Transverse colon (tissue), 4 donors: ENCODE data around the gene CCNI2. TPM values are rescaled to one million over a fixed set of nuclear protein-coding genes. Genes with fewer than 3 reads are reported as not detected.

Experiments
- DNase-seq: peaks from one replicate; pipeline ENCODE4 v3.0.0-alpha.2; 2019
- H3K27ac ChIP-seq, 4 donors: fragments of 200-600 bp; sonication (generic); 2 replicates each; pipeline ENCODE4 v1.5.1; 2016 to 2018; ENCODE audit warnings: inconsistent platforms in 4 of 4
- H3K27me3 ChIP-seq: fragments of 200-600 bp; sonication (generic); 2 replicates; pipeline ENCODE4 v1.5.1; 2017; ENCODE audit warnings: inconsistent platforms
- H3K36me3 ChIP-seq, 4 donors: fragments of 200-600 bp; sonication (generic); 2 replicates each; pipeline ENCODE4 v1.5.1; 2017 to 2019; ENCODE audit warnings: inconsistent platforms in 4 of 4
- H3K4me1 ChIP-seq, 4 donors: fragments of 200-600 bp; sonication (generic); 2 replicates each; pipeline ENCODE4 v1.5.1; 2017 to 2020; ENCODE audit warnings: inconsistent platforms in 4 of 4
- H3K4me3 ChIP-seq, 4 donors: fragments of 200-600 bp; sonication (generic); 1 replicate in 1 of 4; 2 replicates in 3 of 4; pipeline versions ENCODE4 v1.5.1 to v1.6.1; 2017 to 2019; ENCODE audit warnings: inconsistent platforms in 4 of 4
- H3K9me3 ChIP-seq, 2 donors: fragments of 200-600 bp; sonication (generic); 2 replicates each; pipeline ENCODE4 v1.5.1; 2017 to 2019; ENCODE audit warnings: inconsistent platforms in 2 of 2
- CTCF ChIP-seq, 5 experiments: fragments of 200-600 bp in 3 of 5; fragments of 450-650 bp in 2 of 5; sonication (generic) in 3 of 5; IDR thresholded peaks; 1 replicate in 2 of 5; 2 replicates in 3 of 5; pipeline ENCODE4 v1.5.1; 2016 to 2017; ENCODE audit warnings: antibody characterized with exemption in 5 of 5, inconsistent platforms in 3 of 5, mild to moderate bottlenecking in 2 of 5, moderate library complexity in 1 of 5
- EP300 ChIP-seq: sonication (generic); formaldehyde crosslinking; IDR thresholded peaks from one replicate; pipeline ENCODE4 v1.6.1; 2017; ENCODE audit warnings: antibody characterized with exemption, low read depth
- POLR2A ChIP-seq: fragments of 450-650 bp; IDR thresholded peaks from one replicate; pipeline ENCODE4 v1.6.1; 2016; ENCODE audit warnings: antibody characterized with exemption, mild to moderate bottlenecking, moderate library complexity
- POLR2AphosphoS5 ChIP-seq, 3 donors: sonication (generic); formaldehyde crosslinking; IDR thresholded peaks; one replicate each; pipeline ENCODE4 v1.6.1; 2016; ENCODE audit warnings: antibody characterized with exemption in 3 of 3
- WGBS, 2 donors: methylation state at CpG; one replicate each; pipeline ENCODE4 v1.1.5; 2018; ENCODE audit warnings: low coverage in 1 of 2; 5-methylcytosine and 5-hydroxymethylcytosine counted together
- in situ Hi-C, 4 donors: fragments of 200-750 bp; cut with MboI; loops; one replicate each; pipeline versions ENCODE4 v1.15.0 to v1.15.1; 2017; ENCODE audit warnings: low sequenced_read_pairs in 3 of 4, low pct_ligation_motif_present in 1 of 4, low pct_unique_long_range_greater_than_20kb in 1 of 4
- intact Hi-C: fragments of 100-400 bp; cut with DNase I; formaldehyde crosslinking; loops from one replicate; pipeline ENCODE4 v1.15.1; 2023; ENCODE audit warnings: low total_unique reads
- total RNA-seq, 4 donors: library from RNA; depleted of rRNA; stranded (reverse); fragments of >200 nt; gene quantifications; one replicate each; pipeline ENCODE4 v1.1.0, GENCODE V29; 2016

CCNI2 gene
- total RNA-seq, 4 donors from 2014 or later, result 3.0 to 13.0 (median 7.1) TPM

GRCh38 chr5:132780577-132780976, 33.4 kb downstream of the CCNI2 start:
- Histone ChIP-seq H3K9me3 (no peaks in the 10 kb centered on the region), H3K4me1 (peaks cover 0 to 17% (median 12%) of the 10 kb centered on the region in 4 donors), H3K27me3 (no peaks in the 10 kb centered on the region), H3K36me3 (no peaks in the 10 kb centered on the region), H3K27ac (no peak overlapping the region), H3K4me3 (no peak overlapping the region)
- no peak for TF ChIP-seq POLR2A
- no peak for TF ChIP-seq CTCF (IDR thresholded peaks at IDR 0.05)
- TF ChIP-seq POLR2AphosphoS5 (IDR thresholded peaks at IDR 0.05), result no peak
- no peak for TF ChIP-seq EP300
- no peak for DNase-seq
- intact Hi-C loops, result loop anchor here (10.0 kb wide), 1 partner anchor 1334 kb away; the partner anchor contains the start of gene TCF7
- WGBS, 2 donors, result 84 to 86% methylated on average over 1 of the region's 1 CpG
- in situ Hi-C loops, result loop anchor here in 1 of 4 donors (25.0 kb wide), 1 partner anchor 393 kb away; no protein-coding TSS in a partner anchor

GRCh38 chr5:132781029-132781428, 33.8 kb downstream of the CCNI2 start:
- no peaks in the 10 kb centered on the region for H3K27me3 ChIP-seq
- intact Hi-C loops (loop anchor here (10.0 kb wide), 1 partner anchor 1334 kb away; the partner anchor contains the start of gene TCF7), in situ Hi-C loops (loop anchor here in 1 of 4 donors (25.0 kb wide), 1 partner anchor 394 kb away; no protein-coding TSS in a partner anchor)
- WGBS, 2 donors, result 88 to 90% methylated on average over 2 to 4 of the region's 4 CpGs
- H3K36me3 ChIP-seq, result no peaks in the 10 kb centered on the region
- no peak for DNase-seq
- no peak overlapping the region for H3K27ac ChIP-seq
- peaks cover 0 to 12% (median 7%) of the 10 kb centered on the region in 4 donors for H3K4me1 ChIP-seq
- TF ChIP-seq POLR2AphosphoS5 (IDR thresholded peaks at IDR 0.05), result no peak
- H3K4me3 ChIP-seq, result no peak overlapping the region
- no peaks in the 10 kb centered on the region for H3K9me3 ChIP-seq

DNA sequence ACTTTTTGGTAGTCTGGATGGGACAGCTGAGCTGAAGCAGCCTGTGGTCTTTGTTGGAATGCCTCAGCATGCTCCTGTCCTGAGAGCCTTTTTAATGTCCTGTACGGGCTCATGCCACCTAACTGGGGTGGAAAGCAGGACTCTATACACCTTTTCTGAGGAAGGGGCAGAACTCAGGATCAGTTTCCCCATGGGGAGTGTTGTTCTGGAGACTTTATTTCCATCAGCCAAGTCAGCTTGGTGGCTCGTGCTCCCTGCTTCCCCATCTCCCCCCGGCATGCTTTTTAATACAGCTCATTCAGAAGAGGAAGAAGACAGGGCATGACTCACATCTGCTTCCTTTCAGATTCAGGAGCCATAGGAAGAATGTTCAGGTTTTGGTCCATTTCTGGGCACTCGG, 34.9 kb downstream of the CCNI2 start:
- Histone ChIP-seq H3K36me3 (no peaks in the 10 kb centered on the region), H3K9me3 (no peaks in the 10 kb centered on the region), H3K27me3 (no peaks in the 10 kb centered on the region), H3K27ac (no peak overlapping the region), H3K4me1 (peaks cover 0 to 7% (median 2%) of the 10 kb centered on the region in 4 donors), H3K4me3 (no peak overlapping the region)
- TF ChIP-seq EP300, result no peak
- TF ChIP-seq CTCF (IDR thresholded peaks at IDR 0.05), result no peak
- no peak for TF ChIP-seq POLR2AphosphoS5 (IDR thresholded peaks at IDR 0.05)
- no peak for TF ChIP-seq POLR2A
- WGBS, 2 donors, result 64% methylated on average over 4 of the region's 4 CpGs; no CpG with 5 or more reads in 1 of the 2 donors
- intact Hi-C loops, result loop anchor here (10.0 kb wide), 1 partner anchor 1333 kb away; the partner anchor contains the start of gene TCF7
- no peak for DNase-seq
- in situ Hi-C loops, result loop anchor here in 1 of 4 donors (25.0 kb wide), 1 partner anchor 395 kb away; no protein-coding TSS in a partner anchor

DNA sequence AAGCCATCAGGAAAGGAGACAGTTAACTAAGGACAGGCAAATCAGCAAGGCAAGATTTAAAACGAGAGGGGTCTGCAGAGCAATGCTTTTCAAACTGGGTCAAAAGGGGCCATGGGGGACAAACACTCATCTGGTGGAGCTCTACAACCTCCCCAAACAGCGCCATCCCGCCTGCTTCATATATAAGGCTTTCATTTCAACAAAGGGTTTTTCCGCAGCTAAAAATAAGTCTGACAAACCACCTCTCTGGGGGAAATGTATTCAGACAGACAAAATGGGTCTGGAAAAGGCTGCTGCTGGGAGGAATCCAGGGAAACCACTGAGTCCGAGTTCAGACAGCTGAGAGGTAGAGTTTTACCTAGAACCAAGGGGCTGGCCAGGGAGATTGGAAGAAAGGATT, 38.1 kb downstream of the CCNI2 start:
- DNase-seq, result no peak
- 62 to 70% methylated on average over 5 of the region's 5 CpGs for WGBS, 2 donors
- no peak overlapping the region for H3K4me3 ChIP-seq
- in situ Hi-C loops, result loop anchor here in 1 of 4 donors (25.0 kb wide), 1 partner anchor 398 kb away; no protein-coding TSS in a partner anchor
- no peaks in the 10 kb centered on the region for H3K36me3 ChIP-seq
- TF ChIP-seq CTCF (IDR thresholded peaks at IDR 0.05) (no peak), POLR2AphosphoS5 (IDR thresholded peaks at IDR 0.05) (no peak), POLR2A (no peak)
- H3K27ac ChIP-seq, result no peak overlapping the region
- intact Hi-C loops, result loop anchor here (10.0 kb wide), 1 partner anchor 1329 kb away; the partner anchor contains the start of gene TCF7
- no peaks in the 10 kb centered on the region for H3K27me3 ChIP-seq
- H3K4me1 ChIP-seq, result no peaks in the 10 kb centered on the region
- H3K9me3 ChIP-seq, result no peaks in the 10 kb centered on the region
